ENCODE measurements around the gene GLDN.

DNA sequence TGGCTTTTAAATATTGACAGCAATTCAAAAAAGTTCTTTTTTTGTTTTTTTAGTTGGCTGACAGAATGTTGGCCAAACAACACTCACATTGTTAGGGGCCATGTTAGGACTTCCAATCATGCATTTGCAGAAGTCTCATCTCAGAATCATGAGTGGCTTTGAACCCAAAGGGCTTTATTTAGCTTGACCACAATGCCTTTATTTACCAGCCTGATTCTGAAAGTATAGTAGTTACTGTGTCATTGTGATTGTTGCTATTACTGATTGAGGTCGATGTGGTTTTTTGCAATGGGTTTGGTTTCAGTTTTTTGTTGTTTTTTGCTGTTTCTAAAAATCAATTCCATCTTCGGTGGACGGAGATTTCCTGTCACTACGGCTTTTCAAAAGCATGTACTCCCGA lies 7.2 kb downstream of the GLDN start:
- TF ChIP-seq, protein P1, sequence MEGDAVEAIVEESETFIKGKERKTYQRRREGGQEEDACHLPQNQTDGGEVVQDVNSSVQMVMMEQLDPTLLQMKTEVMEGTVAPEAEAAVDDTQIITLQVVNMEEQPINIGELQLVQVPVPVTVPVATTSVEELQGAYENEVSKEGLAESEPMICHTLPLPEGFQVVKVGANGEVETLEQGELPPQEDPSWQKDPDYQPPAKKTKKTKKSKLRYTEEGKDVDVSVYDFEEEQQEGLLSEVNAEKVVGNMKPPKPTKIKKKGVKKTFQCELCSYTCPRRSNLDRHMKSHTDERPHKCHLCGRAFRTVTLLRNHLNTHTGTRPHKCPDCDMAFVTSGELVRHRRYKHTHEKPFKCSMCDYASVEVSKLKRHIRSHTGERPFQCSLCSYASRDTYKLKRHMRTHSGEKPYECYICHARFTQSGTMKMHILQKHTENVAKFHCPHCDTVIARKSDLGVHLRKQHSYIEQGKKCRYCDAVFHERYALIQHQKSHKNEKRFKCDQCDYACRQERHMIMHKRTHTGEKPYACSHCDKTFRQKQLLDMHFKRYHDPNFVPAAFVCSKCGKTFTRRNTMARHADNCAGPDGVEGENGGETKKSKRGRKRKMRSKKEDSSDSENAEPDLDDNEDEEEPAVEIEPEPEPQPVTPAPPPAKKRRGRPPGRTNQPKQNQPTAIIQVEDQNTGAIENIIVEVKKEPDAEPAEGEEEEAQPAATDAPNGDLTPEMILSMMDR (IDR thresholded peaks at IDR 0.05): no peak
- TF ChIP-seq POLR2AphosphoS5 (IDR thresholded peaks at IDR 0.05; ENCODE audit: low read depth, low read length): no peak
- TF ChIP-seq, protein P2, sequence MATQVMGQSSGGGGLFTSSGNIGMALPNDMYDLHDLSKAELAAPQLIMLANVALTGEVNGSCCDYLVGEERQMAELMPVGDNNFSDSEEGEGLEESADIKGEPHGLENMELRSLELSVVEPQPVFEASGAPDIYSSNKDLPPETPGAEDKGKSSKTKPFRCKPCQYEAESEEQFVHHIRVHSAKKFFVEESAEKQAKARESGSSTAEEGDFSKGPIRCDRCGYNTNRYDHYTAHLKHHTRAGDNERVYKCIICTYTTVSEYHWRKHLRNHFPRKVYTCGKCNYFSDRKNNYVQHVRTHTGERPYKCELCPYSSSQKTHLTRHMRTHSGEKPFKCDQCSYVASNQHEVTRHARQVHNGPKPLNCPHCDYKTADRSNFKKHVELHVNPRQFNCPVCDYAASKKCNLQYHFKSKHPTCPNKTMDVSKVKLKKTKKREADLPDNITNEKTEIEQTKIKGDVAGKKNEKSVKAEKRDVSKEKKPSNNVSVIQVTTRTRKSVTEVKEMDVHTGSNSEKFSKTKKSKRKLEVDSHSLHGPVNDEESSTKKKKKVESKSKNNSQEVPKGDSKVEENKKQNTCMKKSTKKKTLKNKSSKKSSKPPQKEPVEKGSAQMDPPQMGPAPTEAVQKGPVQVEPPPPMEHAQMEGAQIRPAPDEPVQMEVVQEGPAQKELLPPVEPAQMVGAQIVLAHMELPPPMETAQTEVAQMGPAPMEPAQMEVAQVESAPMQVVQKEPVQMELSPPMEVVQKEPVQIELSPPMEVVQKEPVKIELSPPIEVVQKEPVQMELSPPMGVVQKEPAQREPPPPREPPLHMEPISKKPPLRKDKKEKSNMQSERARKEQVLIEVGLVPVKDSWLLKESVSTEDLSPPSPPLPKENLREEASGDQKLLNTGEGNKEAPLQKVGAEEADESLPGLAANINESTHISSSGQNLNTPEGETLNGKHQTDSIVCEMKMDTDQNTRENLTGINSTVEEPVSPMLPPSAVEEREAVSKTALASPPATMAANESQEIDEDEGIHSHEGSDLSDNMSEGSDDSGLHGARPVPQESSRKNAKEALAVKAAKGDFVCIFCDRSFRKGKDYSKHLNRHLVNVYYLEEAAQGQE (IDR thresholded peaks at IDR 0.05; ENCODE audit: insufficient read depth in 1 of 2, low read depth in 2 of 2, low read length in 1 of 2): no peak
- no peak for TF ChIP-seq TCF7L2 (IDR thresholded peaks at IDR 0.05; ENCODE audit: low read depth, low read length)
